ENCODE results near the gene LRP8. TPM values are rescaled to one million over a fixed set of nuclear protein-coding genes. Genes with fewer than 3 reads are reported as not detected.

Gene LRP8
- total and polyA plus RNA-seq, 2 donors (not counting 1 experiment from before 2014, with no cell fraction given): 7.8 to 9.4 TPM

DNA sequence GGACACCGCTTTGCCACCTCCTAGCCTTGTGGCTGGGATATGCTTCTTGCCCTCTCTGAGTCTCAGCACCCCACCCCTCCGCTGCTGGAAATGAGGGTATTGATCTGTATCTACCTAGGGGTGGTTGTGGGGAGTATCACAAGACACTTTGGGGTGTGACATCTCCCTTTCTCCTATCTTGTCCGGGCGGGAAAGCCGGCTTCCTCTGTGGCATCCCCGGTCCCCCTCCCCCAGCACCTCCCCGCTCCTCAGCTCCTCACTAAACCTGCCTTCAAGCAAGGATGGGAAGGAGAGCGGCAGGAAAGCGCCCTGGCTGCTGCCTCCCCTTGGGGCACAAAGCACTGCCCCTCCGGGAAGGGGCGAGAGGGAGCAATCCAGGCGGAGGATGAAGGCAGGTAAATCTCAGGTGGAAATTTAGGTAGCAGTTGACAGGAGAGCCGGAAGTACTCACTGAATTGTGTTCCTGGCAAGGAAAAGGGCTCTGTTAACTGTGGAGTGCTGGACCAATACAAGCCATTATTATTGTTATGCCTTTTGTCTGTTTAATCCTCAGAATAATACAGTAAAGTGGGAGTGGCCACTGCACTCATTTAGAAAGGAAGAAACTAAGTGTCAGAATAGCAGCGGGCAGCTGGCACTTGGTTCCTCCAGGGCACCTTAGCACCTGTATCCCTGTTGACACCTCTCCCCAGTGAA, 49.0 kb upstream of the LRP8 start:
- WGBS (ENCODE audit: insufficient coverage): 86% methylated on average over 6 of the region's 14 CpGs
- Histone ChIP-seq H3K27ac (ENCODE audit: low read length in 2 of 2) (no peak overlapping the region), H3K36me3 (replicated peaks in 1 of 2; ENCODE audit: control extremely low read depth in 1 of 2, control insufficient read depth in 1 of 2, extremely low read depth in 1 of 2, insufficient read depth in 2 of 2, low read length in 1 of 2) (no peaks in the 10 kb centered on the region), H4K20me1 (ENCODE audit: control insufficient read depth, insufficient read depth, low read length, poor library complexity, severe bottlenecking) (no peaks in the 10 kb centered on the region), H3K4me1 (ENCODE audit: control insufficient read depth in 2 of 2, insufficient read depth in 2 of 2, low read length in 2 of 2) (no peaks in the 10 kb centered on the region), H3K9ac (ENCODE audit: low read length) (no peak overlapping the region), H3K9me3 (ENCODE audit: control extremely low read depth in 1 of 3, control insufficient read depth in 2 of 3, insufficient read depth in 1 of 3, low read length in 2 of 3) (no peaks in the 10 kb centered on the region), H3K4me3 (ENCODE audit: control extremely low read depth in 1 of 5, extremely low read depth in 1 of 5, insufficient read depth in 1 of 5, low read depth in 2 of 5, low read length in 4 of 5) (no peak overlapping the region), H3K79me2 (ENCODE audit: control insufficient read depth, insufficient read depth, low read length) (no peaks in the 10 kb centered on the region), H3K4me2 (replicated peaks; ENCODE audit: low read depth, low read length, poor library complexity, severe bottlenecking) (no peak overlapping the region), H2AFZ (ENCODE audit: insufficient read depth, low read depth, low read length, poor library complexity, severe bottlenecking) (no peak overlapping the region), H3K27me3 (replicated peaks in 1 of 4; ENCODE audit: control extremely low read depth in 1 of 4, control insufficient read depth in 3 of 4, insufficient read depth in 4 of 4, low read length in 3 of 4) (peaks cover 0 to 8% (median 0%) of the 10 kb centered on the region in 4 experiments)
- no peak for ATAC-seq (ENCODE audit: low read depth)
- Mint-ChIP-seq H3K4me3 (no peak overlapping the region), H3K9me3 (ENCODE audit: insufficient read depth) (no peaks in the 10 kb centered on the region), H3K4me1 (no peaks in the 10 kb centered on the region), H3K27ac (no peak overlapping the region), H3K27me3 (peaks cover 15% of the 10 kb centered on the region)
- DNase-seq: no peak
- no peak for TF ChIP-seq EZH2 (IDR thresholded peaks at IDR 0.05; ENCODE audit: borderline replicate concordance, insufficient read depth, low read depth, low read length, poor library complexity, severe bottlenecking)
- TF ChIP-seq, protein P1, sequence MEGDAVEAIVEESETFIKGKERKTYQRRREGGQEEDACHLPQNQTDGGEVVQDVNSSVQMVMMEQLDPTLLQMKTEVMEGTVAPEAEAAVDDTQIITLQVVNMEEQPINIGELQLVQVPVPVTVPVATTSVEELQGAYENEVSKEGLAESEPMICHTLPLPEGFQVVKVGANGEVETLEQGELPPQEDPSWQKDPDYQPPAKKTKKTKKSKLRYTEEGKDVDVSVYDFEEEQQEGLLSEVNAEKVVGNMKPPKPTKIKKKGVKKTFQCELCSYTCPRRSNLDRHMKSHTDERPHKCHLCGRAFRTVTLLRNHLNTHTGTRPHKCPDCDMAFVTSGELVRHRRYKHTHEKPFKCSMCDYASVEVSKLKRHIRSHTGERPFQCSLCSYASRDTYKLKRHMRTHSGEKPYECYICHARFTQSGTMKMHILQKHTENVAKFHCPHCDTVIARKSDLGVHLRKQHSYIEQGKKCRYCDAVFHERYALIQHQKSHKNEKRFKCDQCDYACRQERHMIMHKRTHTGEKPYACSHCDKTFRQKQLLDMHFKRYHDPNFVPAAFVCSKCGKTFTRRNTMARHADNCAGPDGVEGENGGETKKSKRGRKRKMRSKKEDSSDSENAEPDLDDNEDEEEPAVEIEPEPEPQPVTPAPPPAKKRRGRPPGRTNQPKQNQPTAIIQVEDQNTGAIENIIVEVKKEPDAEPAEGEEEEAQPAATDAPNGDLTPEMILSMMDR (IDR thresholded peaks at IDR 0.05): no peak
- ChIA-PET CTCF (interaction anchor here (0.5 kb wide), 1 partner anchor 377 kb away, joined by 3 read pairs; no protein-coding TSS in a partner anchor), POLR2A (no interaction called here)
- intact Hi-C loops (cut with micrococcal nuclease): no loop called here

DNA sequence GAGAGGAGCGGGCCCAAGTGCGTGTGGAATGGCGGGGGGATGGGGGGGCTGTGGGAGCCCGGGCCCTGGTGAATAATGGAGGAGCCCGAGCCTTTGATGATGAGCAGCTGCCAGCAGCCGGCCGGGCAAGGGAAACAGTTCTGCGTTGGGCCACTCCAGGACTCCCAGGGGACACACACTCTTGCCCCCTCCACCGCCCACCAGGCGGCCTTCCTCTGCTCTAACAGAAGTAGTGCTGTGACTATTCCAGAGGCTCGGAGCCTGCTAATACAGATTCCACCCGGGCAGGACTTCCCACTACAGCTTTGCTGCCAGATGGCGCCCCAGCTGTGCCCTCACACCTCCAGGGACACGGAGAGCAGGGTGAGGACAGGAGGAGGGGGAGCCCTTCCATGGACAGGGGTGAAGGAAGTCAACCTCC, 48.2 kb upstream of the LRP8 start:
- Mint-ChIP-seq H3K27me3 (peaks cover 7% of the 10 kb centered on the region), H3K27ac (no peak overlapping the region), H3K4me3 (no peak overlapping the region), H3K4me1 (no peaks in the 10 kb centered on the region), H3K9me3 (ENCODE audit: insufficient read depth) (no peaks in the 10 kb centered on the region)
- Histone ChIP-seq H4K20me1 (ENCODE audit: control insufficient read depth, insufficient read depth, low read length, poor library complexity, severe bottlenecking) (no peaks in the 10 kb centered on the region), H3K9me3 (ENCODE audit: control extremely low read depth in 1 of 3, control insufficient read depth in 2 of 3, insufficient read depth in 1 of 3, low read length in 2 of 3) (no peaks in the 10 kb centered on the region), H3K27ac (ENCODE audit: low read length in 2 of 2) (no peak overlapping the region), H3K4me3 (ENCODE audit: control extremely low read depth in 1 of 5, extremely low read depth in 1 of 5, insufficient read depth in 1 of 5, low read depth in 2 of 5, low read length in 4 of 5) (no peak overlapping the region), H3K79me2 (ENCODE audit: control insufficient read depth, insufficient read depth, low read length) (no peaks in the 10 kb centered on the region), H3K27me3 (replicated peaks in 1 of 4; ENCODE audit: control extremely low read depth in 1 of 4, control insufficient read depth in 3 of 4, insufficient read depth in 4 of 4, low read length in 3 of 4) (no peaks in the 10 kb centered on the region), H3K9ac (ENCODE audit: low read length) (no peak overlapping the region), H2AFZ (ENCODE audit: insufficient read depth, low read depth, low read length, poor library complexity, severe bottlenecking) (no peak overlapping the region), H3K4me2 (replicated peaks; ENCODE audit: low read depth, low read length, poor library complexity, severe bottlenecking) (no peak overlapping the region), H3K4me1 (ENCODE audit: control insufficient read depth in 2 of 2, insufficient read depth in 2 of 2, low read length in 2 of 2) (no peaks in the 10 kb centered on the region), H3K36me3 (replicated peaks in 1 of 2; ENCODE audit: control extremely low read depth in 1 of 2, control insufficient read depth in 1 of 2, extremely low read depth in 1 of 2, insufficient read depth in 2 of 2, low read length in 1 of 2) (no peaks in the 10 kb centered on the region)
- intact Hi-C loops (cut with micrococcal nuclease): no loop called here
- WGBS (ENCODE audit: insufficient coverage): 74% methylated on average over 10 of the region's 14 CpGs
- ChIA-PET POLR2A (interaction anchor here (0.7 kb wide), 1 partner anchor 107 kb away, joined by 6 read pairs; no protein-coding TSS in a partner anchor), CTCF (interaction anchor here (0.5 to 0.8 kb wide), 2 partner anchors 17 to 378 kb away, joined by 3 read pairs; no protein-coding TSS in a partner anchor)
- TF ChIP-seq, protein P1 (IDR thresholded peaks at IDR 0.05): no peak
- no peak for TF ChIP-seq EZH2 (IDR thresholded peaks at IDR 0.05; ENCODE audit: borderline replicate concordance, insufficient read depth, low read depth, low read length, poor library complexity, severe bottlenecking)
- ATAC-seq (ENCODE audit: low read depth) (no peak), DNase-seq (no peak)

Data from B cell (primary cell).